NCI-H2196 treated with DMSO at 0.1 percent for 48 hours (cell line): Measurements from ENCODE around the gene PDE8A.

Experiments
- DNase-seq: peaks from one replicate; lab custom pipeline; 2025; ENCODE audit not compliant: unreplicated experiment; lab: John Stamatoyannopoulos, UW

PDE8A gene

GRCh38 chr15:85118581-85118980 lies 136.9 kb downstream of the PDE8A start:
- DNase-seq, result no peak

- no peak for DNase-seq
These were observed 138.9 kb downstream of the PDE8A start for GRCh38 chr15:85120351-85121113.

GRCh38 chr15:85124173-85124572 lies 142.5 kb downstream of the PDE8A start:
- no peak for DNase-seq

- no peak for DNase-seq
These were observed 143.5 kb downstream of the PDE8A start for GRCh38 chr15:85125056-85125661.

GRCh38 chr15:85128621-85129020 lies 147.0 kb downstream of the PDE8A start:
- DNase-seq, result no peak

- no peak for DNase-seq
These were observed 148.2 kb downstream of the PDE8A start for GRCh38 chr15:85129881-85130280.

GRCh38 chr15:85131915-85132314 lies 150.3 kb downstream of the PDE8A start:
- no peak for DNase-seq

GRCh38 chr15:85133709-85134108 lies 152.1 kb downstream of the PDE8A start:
- no peak for DNase-seq

GRCh38 chr15:85137489-85138168 lies 156.0 kb downstream of the PDE8A start:
- DNase-seq, result no peak

GRCh38 chr15:85139391-85139790 lies 157.7 kb downstream of the PDE8A start:
- no peak for DNase-seq

GRCh38 chr15:85141726-85142125 lies 160.1 kb downstream of the PDE8A start:
- DNase-seq, result no peak

- DNase-seq, result no peak
These were observed 160.7 kb downstream of the PDE8A start for GRCh38 chr15:85142312-85142711.

GRCh38 chr15:85149465-85150129 lies 167.9 kb downstream of the PDE8A start:
- DNase-seq, result no peak

GRCh38 chr15:85150130-85150480 lies 168.4 kb downstream of the PDE8A start:
- DNase-seq, result no peak

GRCh38 chr15:85151145-85151544 lies 169.5 kb downstream of the PDE8A start:
- no peak for DNase-seq

GRCh38 chr15:85151861-85152260 lies 170.2 kb downstream of the PDE8A start:
- DNase-seq, result no peak

GRCh38 chr15:85154061-85154460 lies 172.4 kb downstream of the PDE8A start:
- DNase-seq, result no peak

GRCh38 chr15:85155360-85155759 lies 173.7 kb downstream of the PDE8A start:
- DNase-seq, result no peak

- no peak for DNase-seq
These were observed 174.2 kb downstream of the PDE8A start for GRCh38 chr15:85155857-85156256.

GRCh38 chr15:85157344-85157743 lies 175.7 kb downstream of the PDE8A start:
- no peak for DNase-seq

- no peak for DNase-seq
These were observed 180.6 kb downstream of the PDE8A start for GRCh38 chr15:85162237-85162636.
